Head of caudate nucleus (tissue), 42 donors: ENCODE measurements around the gene RPGRIP1.
A peak's percentile ranks its signal among the peaks of the same experiment; 100 is the strongest.
"Not testable (repeated sequence)": the region's sequence is repeated elsewhere in the genome, so short reads cannot be mapped to it uniquely, and the experiment has no call there.

Experiments used
- DNase-seq, 42 donors: peaks; one replicate each; pipeline versions ENCODE4 v3.0.0 to v3.0.0-alpha.2; 2020 to 2021; ENCODE audit warnings: mixed read lengths in 7 of 42
- intact Hi-C: fragments of 100-400 bp; cut with DNase I; formaldehyde crosslinking; loops from one replicate; pipeline ENCODE4 v1.15.0; 2022

RPGRIP1 gene

DNA sequence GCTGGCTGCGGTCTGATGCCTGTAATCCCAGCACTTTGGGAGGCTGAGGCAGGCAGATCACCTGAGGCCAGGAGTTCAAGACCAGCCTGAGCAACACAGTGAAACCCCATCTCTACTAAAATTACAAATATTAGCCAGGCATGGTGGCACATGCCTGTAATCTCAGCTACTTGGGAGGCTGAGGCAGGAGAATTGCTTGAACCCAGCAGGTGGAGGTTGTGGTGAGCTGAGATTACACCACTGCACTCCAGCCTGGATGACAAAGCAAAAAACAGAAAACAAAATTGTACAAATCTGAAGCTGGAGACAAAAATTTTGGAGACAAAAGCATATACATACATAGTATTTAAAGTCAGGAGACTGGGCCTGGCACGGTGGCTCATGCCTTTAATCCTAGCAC lies 6.6 kb downstream of the RPGRIP1 start:
- DNase-seq, intact Hi-C loops: not testable (repeated sequence)

DNA sequence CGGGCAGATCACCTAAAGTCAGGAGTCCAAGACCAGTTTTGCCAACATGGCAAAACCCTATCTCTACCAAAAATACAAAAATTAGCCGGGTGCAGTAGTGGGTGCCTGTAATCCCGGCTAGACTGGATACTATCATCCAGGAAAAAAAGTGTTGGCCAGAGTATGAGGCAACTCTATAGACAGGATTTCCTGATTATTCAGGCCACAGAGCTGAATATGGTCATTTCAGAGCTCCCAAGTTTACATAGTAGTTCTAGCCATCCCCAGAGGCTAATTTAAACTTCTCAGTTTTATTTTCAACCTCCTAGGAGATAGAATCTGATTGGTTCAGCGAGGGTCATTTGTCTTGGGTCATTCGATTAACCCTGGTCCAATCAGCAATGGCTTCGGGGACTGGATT lies 7.3 kb downstream of the RPGRIP1 start:
- intact Hi-C loops: no loop called here
- DNase-seq: no peak

DNA sequence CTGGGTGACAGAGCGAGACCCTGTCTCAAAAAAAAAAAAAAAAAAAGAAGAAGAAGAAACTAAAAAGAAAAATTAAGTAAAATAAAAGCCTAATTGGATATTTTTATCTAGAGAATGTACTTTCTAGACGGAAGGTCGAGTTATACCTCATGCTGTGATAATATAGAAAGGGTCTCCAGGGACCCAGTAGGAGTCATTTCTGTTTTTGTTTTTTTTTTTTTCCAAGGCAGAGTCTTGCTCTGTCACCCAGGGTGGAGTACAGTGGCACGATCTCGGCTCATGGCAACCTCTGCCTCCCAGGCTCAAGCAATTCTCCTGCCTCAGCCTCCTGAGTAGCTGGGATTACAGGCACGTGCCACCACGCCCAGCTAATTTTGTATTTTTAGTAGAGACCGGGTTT lies 14.1 kb downstream of the RPGRIP1 start:
- DNase-seq, intact Hi-C loops: not testable (repeated sequence)

DNA sequence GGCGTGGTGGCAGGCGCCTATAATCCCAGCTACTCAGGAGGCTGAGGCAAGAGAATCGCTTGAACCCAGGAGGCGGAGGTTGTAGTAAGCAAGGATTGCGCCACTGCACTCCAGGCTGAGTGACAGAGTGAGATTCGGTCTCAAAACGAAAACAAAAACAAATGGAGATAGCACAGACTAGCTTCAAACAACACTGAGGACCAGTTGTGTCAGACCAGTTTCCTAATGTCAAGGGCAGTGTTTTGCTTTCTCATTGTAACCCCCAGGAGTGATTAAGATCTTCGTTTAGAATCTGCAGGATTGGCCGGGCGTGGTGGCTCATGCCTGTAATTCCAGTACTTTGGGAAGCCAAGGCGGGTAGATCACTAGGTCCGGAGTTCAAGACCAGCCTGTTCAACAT lies 18.5 kb downstream of the RPGRIP1 start:
- intact Hi-C loops: no loop called here
- no peak for DNase-seq

DNA sequence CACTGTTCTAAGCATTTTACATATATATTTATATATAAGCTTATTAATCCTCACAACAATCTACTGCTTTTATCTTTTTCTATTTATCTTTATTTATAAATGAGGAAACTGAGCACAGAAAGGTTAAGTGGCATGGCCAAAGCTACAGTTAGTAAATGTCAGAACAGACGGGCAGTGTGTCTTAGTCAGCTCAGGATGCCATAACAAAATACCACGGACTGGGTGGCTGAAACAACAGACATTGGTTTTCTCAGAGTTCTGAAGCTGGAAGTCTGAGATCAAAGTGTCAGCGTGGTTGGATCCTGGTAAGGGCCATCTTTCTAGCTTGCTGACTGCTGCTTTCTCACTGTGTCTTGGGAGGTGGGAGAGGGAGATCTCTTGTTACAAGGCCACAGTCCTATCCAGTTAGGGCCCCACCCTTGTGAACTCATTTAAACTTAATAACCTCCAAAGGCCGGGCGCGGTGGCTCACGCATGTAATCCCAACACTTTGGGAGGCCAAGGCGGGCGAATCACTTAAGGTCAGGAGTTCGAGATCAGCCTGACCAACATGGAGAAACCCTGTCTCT lies 19.8 kb downstream of the RPGRIP1 start:
- intact Hi-C loops: no loop called here
- no peak for DNase-seq

DNA sequence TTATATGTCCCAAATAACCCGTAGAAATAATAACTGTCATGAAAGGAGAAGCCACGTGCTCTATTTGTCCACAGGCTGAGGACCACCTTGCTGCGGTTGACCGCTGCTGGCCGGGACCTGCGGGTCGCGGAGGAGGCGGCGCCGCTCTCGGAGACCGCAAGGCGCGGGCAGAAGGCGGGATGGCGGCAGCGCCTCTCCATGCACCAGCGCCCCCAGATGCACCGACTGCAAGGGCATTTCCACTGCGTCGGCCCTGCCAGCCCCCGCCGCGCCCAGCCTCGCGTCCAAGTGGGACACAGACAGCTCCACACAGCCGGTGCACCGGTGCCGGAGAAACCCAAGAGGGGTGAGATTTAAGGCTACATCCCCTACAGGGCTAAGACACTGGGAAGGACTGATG lies 21.0 kb downstream of the RPGRIP1 start:
- intact Hi-C loops: no loop called here
- DNase-seq: peak in 41 of 42 donors; percentile 5 to 67 (median 43)

DNA sequence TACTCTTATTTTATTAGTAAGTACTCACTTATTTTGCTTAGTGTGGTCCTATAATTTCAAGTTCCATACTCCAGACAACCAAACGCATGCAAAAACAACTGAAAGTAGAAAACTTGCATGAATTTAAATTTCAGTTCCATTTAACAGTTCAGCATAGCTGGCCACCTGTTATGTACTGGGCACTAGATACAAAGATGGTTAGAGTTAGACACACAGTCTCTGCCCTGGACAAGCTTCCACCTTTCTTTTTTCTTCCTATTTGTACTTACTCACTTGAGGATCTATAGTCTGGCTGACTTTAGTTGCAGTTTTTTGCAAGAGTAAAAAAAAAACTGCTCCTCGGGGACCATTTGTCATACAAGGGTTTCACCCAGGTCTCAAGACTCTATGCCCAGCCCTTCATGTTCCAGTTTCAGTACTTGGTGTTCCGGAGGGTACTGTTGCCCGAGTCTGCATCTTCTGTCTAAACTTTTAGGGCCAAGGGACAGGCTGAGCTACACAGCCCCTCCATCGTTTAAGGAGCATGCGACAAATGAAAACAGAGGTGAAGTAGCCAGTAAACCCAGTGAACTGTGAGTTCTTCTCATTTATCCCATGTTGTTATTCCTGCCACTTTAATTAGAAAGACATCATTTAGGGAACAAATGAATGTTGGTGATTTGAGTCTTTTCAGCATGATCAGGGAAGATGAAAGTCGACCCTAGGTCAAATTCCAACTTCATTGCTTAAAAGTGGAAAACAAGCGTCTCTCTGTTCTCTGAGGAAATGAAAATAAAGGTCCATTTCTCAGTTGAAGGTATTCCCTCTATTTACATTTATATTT lies 22.3 kb downstream of the RPGRIP1 start:
- no peak for DNase-seq
- intact Hi-C loops: no loop called here

DNA sequence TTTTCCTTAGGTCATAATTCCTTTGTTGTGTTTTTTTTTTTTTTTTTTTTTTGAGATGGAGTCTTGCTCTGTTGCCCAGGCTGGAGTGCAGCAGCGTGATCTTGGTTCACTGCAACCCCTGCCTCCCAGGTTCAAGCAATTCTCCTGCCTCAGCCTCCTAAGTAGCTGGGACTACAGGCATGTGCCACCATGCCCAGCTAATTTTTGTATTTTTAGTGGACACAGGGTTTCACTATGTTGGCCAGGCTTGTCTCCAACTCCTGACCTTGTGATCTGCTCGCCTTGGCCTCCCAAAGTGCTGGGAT lies 22.9 kb downstream of the RPGRIP1 start:
- intact Hi-C loops: not testable (repeated sequence)

DNA sequence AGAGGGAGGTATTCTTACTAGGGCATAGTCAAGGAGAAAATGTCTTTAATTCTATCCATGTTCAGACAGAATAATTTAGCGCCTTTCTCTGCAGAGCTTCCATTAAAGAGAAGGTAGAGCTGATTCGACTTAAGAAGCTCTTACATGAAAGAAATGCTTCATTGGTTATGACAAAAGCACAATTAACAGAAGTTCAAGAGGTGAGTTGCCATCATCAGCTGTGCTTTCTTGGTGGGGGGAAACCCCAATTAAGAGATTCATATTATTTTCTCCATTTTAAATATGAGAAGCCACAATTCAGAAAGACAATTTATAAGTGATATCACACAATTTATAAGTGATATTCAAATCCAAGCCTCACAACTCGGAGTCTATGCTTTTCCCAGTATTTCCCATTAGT lies 27.8 kb downstream of the RPGRIP1 start:
- DNase-seq: no peak
- intact Hi-C loops: no loop called here

More for the DNA sequence above, 22.9 kb downstream of the RPGRIP1 start:
- DNase-seq: not testable (repeated sequence)

DNA sequence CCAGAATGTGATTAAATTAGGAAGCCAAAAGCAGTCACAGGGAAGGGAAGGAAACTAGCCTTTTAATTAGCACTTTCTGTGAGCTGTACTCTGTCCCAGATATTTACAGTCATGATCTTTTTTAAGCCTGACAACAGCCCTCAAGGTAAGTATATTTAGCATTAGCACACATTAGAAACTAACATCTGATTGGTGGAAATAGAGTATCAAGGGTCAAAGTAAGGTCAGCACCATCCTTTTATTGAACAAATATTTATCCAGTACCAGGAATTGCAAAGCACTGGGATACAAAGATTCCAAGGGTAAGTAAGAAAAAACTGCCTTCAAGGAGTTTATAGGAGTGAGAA lies 28.2 kb downstream of the RPGRIP1 start:
- DNase-seq: no peak
- intact Hi-C loops: no loop called here

DNA sequence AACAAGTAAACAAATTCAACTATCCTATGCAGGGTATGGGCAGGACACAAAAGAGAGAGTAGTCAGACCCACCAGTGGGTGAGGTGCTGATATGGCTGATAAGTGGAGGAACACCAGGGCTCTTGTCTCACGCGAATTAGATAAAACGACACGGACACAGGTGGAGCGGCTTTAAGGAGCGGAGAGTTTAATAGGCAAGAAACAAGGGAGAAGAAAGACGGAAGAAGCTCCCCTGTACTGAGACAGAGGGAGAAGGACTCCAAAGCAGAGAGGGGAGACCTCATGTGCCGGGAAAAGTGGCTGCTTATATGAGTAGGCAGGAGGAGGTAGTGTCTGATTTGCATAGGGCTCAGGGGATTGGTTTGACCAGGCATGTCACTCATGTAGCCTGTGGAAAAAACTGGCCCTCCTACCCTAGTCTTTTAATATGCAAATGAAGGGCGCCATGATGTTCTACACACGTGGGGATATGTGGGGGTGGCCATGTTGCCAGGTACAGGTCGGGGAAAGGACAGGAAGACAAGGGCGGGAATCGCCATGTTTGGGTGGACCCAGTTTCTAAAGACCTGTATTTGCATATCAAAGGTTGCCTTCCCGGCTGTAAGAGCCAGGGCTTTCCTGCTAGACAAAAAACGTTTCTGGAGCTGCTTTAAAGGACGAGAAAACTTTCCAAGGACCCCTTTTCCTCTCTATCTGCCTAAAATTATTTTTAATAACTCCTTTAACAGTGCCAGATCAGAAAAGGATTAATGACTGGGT lies 28.8 kb downstream of the RPGRIP1 start:
- intact Hi-C loops: no loop called here
- DNase-seq: peak; percentile 43 to 91 (median 70)

DNA sequence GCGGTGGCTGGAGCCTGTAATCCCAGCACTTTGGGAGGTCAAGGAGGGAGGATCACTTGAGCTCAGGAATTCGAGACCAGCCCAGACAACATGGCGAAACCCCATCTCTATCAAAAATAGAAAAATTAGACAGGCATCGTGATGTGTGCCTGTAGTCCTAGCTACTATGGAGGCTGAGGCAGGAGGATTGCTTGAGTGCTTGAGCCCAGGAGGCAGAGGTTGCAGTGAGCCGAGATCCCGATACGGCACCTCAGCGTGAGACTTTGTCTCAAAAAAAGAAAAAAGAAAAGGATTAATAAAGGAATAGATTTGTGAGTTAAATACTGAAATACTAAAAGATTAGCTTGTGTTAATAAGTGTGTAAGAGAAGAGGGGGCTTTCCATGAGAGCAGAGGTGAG lies 29.4 kb downstream of the RPGRIP1 start:
- no peak for DNase-seq
- intact Hi-C loops: no loop called here

DNA sequence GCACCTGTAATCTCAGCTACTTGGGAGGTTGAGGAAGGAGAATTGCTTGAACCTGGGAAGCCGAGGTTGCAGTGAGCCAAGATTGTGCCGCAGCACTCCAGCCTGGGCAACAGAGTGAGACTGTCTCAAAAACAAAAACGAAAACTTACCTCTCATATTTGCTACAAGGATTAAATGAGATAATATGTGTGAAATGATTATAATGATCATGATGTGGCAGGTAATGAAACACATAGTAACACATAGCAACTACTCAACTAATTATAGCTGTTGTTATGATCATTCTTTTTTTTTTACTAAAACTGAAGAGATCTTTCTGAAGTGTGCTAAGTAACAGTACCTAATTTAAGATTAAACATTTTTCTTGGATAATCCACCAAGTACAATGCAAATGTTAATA lies 30.1 kb downstream of the RPGRIP1 start:
- no peak for DNase-seq
- intact Hi-C loops: no loop called here

DNA sequence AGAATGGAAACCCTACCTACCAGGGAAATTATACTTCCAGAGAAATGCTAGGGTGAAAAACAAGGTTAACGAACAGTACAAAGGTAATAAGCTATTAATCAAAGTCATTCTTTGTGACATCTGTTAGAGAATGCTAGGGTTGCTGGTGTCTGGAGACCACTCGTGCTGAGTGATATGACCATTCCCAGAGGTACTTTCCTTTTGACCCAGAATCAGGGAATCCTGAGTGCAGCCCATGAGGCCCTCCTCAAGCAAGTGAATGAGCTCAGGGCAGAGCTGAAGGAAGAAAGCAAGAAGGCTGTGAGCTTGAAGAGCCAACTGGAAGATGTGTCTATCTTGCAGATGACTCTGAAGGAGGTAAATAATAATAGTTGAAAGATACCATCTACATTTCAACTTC lies 31.7 kb downstream of the RPGRIP1 start:
- DNase-seq: no peak
- intact Hi-C loops: no loop called here

DNA sequence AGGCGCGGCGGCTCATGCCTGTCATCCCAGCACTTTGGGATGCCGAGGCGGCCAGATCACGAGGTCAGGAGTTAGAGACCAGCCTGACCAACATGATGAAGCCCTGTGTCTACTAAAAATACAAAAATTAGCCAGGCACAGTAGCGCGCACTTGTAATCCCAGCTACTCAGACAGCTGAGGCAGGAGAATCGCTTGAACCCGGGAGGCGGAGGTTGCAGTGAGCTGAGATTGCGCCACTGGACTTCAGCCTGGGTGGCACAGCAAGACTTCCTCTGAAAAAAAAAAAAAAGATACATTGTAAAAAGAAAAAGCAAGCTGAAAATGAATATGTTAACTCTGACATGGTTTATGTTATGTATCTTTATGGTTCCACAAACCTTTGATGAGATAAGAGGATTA lies 33.6 kb downstream of the RPGRIP1 start:
- intact Hi-C loops: no loop called here
- no peak for DNase-seq

DNA sequence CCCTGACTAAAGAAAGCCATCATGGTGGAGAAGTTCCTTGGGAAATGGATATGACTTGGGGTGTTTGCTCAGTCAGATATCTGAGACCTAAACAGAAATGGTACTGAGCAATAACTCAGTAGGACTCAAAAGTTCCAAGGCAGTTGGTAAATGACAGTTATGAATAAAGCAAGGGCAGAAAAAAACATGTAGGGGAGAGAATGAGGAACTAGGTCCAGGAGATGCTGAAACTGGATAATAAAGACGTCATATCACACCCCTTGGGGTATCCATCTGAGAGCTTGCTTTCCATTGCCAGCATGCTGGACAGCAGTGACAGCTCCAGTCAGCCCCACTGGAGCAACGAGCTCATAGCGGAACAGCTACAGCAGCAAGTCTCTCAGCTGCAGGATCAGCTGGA lies 37.5 kb downstream of the RPGRIP1 start:
- DNase-seq: no peak
- intact Hi-C loops: no loop called here

DNA sequence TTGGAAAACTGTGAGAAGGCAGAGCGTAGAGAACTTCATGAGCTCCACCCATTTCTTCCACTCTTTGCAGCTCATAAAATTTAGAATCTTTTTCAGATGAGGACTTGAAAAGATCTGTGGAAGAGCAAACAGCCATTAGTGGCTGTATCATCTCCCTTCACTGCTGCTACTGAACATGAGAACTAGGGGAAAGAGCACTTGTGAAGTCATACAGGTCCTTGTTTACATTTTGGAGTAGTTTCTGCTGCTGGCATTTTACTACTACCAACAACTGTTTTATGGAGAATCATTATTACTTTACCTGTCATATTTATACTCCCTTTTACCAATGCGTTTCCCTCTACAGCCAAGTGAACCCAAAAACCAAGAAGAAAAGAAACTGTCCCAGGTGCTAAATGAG lies 41.0 kb downstream of the RPGRIP1 start:
- no peak for DNase-seq
- intact Hi-C loops: no loop called here

DNA sequence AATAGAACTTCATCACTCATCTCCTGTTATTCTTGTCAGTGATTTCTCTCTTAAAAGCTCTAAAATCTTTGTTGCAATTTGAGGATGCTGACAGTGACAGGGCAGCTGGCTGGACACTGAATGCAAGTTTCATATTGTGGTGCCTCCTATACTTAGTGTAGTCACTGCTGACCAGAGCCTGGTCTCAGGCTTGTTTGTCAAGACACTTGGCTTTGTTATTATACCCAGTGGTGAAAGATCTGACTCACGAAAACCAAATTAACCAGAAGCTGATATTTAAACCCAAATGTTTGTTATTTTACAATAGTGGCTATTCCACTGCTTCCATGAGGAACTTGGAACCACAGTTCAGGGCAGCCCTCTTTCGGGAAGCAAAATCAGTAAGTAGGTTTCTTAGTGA lies 42.8 kb downstream of the RPGRIP1 start:
- intact Hi-C loops: no loop called here
- no peak for DNase-seq

DNA sequence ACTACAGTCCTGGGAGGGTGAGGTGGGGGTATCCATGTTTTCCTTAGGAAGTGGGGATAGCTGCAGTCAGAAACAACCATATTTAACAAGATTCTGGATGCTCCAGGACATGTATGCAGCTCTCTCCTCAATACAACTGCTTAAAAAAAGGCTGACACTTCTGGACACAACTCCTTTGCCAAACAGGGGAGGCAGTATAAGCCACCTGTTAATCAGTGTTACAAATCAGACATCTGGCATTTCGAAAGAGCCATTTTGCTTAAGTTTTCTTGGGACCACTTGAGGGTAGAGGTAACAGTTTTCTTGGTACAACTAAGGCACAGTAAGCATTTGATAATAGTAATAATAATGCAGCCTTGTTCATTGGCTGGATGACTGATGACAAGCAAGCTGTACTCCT lies 47.1 kb downstream of the RPGRIP1 start:
- DNase-seq: no peak
- intact Hi-C loops: no loop called here
